ENCODE measurements around the gene OSBPL2. TPM values are rescaled to one million over a fixed set of nuclear protein-coding genes. Genes with fewer than 3 reads are reported as not detected.

Gene OSBPL2
- total RNA-seq, 4 donors from 2014 or later = 52.8 to 86.7 (median 64.2) TPM

DNA sequence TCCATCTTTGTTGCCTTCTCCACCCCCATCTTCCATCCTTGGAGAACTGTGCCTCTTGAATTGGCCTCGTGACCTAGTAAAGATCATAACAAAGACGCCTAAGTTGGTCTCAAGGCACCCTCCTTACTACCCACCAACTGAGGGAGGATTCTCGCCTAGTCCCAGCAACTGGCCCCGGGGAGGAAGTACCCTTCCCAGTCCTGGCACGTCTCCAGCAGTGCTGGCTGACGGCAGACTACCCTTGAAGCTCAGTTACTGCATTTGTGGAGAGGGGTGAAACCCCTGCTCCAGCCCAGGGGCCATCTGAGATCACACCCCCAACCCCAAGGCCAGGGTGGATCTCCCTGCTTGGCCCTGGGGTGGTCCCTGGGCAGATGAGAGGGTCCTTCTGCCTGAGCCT is 2.1 kb upstream of the OSBPL2 start:
- H3K4me3 ChIP-seq = no peak overlapping the region
- no peaks in the 10 kb centered on the region for H3K9me3 ChIP-seq
- peaks cover 0 to 25% (median 14%) of the 10 kb centered on the region in 4 donors for H3K4me1 ChIP-seq
- no peaks in the 10 kb centered on the region for H3K27me3 ChIP-seq
- TF ChIP-seq, protein P1, sequence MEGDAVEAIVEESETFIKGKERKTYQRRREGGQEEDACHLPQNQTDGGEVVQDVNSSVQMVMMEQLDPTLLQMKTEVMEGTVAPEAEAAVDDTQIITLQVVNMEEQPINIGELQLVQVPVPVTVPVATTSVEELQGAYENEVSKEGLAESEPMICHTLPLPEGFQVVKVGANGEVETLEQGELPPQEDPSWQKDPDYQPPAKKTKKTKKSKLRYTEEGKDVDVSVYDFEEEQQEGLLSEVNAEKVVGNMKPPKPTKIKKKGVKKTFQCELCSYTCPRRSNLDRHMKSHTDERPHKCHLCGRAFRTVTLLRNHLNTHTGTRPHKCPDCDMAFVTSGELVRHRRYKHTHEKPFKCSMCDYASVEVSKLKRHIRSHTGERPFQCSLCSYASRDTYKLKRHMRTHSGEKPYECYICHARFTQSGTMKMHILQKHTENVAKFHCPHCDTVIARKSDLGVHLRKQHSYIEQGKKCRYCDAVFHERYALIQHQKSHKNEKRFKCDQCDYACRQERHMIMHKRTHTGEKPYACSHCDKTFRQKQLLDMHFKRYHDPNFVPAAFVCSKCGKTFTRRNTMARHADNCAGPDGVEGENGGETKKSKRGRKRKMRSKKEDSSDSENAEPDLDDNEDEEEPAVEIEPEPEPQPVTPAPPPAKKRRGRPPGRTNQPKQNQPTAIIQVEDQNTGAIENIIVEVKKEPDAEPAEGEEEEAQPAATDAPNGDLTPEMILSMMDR (IDR thresholded peaks at IDR 0.05) = no peak
- TF ChIP-seq POLR2A (IDR thresholded peaks at IDR 0.05) = no peak
- H3K36me3 ChIP-seq = no peaks in the 10 kb centered on the region
- no peak overlapping the region for H3K27ac ChIP-seq
- DNase-seq = no peak

DNA sequence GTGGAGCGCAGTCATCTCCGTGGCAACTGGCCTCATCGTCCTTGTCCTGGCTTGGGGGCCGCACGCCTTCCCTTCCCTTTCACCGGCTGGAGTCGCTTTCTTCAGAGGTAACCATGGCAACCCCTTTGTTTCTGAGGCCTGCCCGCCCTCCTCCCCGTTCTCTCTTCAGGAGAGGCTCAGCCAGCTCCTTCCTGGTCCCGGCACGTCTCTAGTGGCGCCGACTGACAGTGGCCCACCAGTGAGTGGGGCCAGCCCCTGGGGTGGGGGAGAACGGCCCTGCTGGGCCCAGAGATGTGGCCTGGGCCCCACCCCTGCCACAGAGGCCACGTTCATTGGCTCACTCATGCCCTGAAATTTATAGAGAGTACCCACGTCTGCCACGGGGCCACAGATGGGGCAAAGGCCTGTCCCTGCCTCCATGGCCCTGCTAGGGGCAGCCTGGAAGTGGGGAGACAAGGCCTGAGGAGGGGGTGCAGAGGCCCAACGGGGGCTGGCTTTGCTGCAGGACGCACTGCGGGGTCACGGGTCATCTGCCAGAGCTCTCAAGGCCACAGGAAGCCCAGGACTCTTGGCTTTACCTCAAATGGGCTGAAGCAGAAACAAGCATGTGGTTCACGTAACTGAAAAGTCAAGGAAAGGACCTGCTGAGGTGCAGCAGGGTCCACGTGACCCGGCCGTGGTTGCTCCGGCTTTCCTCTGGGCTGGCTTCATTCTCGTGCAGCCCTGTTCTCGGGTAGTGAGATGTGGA is 1.4 kb upstream of the OSBPL2 start:
- Histone ChIP-seq H3K4me3 (no peak overlapping the region), H3K27me3 (no peaks in the 10 kb centered on the region), H3K36me3 (no peaks in the 10 kb centered on the region), H3K4me1 (peaks cover 0 to 31% (median 14%) of the 10 kb centered on the region in 4 donors), H3K9me3 (no peaks in the 10 kb centered on the region), H3K27ac (peak overlapping the region in 1 of 4 donors; percentile 71)
- DNase-seq = no peak
- TF ChIP-seq, protein P1 (IDR thresholded peaks at IDR 0.05) = no peak

DNA sequence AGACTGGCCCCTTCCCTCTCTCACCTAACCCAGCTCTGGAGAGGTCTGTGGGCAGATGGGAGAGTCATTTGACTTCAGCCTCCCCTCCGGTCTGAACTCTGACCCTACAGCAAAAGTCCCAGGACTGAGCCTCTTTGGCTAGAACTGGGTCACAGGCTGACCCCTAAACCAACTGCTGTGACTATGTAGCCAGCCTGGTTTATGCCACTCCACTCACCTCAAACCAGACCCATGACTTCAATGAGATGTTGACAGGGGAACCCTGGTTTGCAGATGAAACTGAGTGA is 864 bp upstream of the OSBPL2 start:
- Histone ChIP-seq H3K36me3 (no peaks in the 10 kb centered on the region), H3K27ac (peak overlapping the region; percentile 35 to 71 (median 52)), H3K4me1 (peaks cover 0 to 35% (median 14%) of the 10 kb centered on the region in 4 donors), H3K4me3 (peak overlapping the region in 1 of 4 donors; percentile 44), H3K27me3 (no peaks in the 10 kb centered on the region), H3K9me3 (no peaks in the 10 kb centered on the region)
- TF ChIP-seq POLR2A (IDR thresholded peaks at IDR 0.05) = no peak
- TF ChIP-seq, protein P1 (IDR thresholded peaks at IDR 0.05) = no peak
- no peak for DNase-seq

DNA sequence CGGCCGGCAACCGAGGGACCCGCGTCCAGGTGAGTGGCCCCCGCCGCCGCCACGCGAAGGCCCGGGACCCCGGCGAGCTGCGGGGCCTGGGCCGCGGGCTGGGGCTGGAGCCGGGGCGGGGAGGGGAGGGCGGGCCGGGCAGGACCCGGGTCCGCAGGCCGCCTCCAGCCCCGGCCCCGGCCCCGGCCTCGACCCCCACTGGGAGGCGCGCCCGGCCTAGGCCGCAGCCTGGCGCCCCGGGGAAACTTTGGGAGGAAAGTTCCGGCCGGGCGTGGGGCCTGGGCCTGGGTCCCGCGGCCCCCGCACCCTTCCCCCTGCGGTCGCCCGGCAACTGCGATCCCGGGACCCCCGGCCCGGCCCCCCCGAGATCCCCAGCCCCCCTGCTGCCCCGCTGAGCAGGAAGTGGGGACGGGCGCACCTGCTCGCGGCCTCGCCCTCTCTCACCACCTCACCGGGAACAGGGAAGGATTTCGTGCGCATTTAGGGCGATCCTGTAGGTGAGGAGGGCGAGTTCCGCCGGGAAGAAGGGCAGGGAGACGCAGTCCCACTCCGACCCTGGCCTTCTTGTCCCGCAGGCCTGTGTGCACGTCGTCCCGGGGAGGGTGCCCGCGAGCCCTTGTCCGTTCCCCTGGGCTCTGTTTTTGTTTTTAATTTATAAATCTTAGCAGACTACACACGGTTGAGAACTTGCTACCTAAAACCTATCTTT is 402 bp downstream of the OSBPL2 start:
- Histone ChIP-seq H3K4me3 (peak overlapping the region; percentile 82 to 98 (median 94)), H3K4me1 (peaks cover 0 to 41% (median 14%) of the 10 kb centered on the region in 4 donors), H3K27me3 (no peaks in the 10 kb centered on the region), H3K27ac (peak overlapping the region; percentile 82 to 94 (median 92)), H3K36me3 (no peaks in the 10 kb centered on the region), H3K9me3 (no peaks in the 10 kb centered on the region)
- TF ChIP-seq, protein P1 (IDR thresholded peaks at IDR 0.05) = no peak
- no peak for TF ChIP-seq POLR2A (IDR thresholded peaks at IDR 0.05)
- peak; percentile 34 to 70 (median 57) for DNase-seq

DNA sequence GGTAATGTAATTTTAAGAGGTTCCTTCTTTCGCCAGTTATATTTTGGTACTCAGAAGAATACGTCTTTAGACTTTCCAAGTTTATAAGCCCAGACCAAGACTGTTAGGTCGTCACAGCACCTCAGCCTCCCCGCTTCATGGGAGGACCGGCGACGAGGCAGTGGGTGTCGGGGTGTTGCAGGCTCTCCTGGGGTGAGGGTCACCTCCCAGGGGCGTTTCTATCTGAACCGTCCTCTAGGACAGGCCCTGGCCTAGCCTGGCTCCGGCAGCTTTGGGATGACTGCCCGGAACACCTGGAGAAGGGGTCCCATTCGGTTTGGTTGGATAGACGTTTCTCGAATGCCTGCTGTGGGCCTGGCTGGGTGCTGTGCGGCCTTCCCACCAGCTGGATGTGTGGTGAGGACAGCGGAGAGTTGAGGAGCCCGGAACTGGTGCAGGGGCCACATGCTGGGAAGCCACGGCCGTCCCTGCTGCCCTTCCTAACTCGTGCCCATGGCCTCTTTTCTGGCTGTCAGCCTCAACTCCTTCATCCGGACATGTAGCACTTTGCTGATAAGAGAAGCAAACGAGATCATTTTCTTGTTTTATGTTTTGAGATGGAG is 1.1 kb downstream of the OSBPL2 start:
- TF ChIP-seq, protein P1 (IDR thresholded peaks at IDR 0.05) = no peak
- TF ChIP-seq POLR2A (IDR thresholded peaks at IDR 0.05) = no peak
- Histone ChIP-seq H3K9me3 (no peaks in the 10 kb centered on the region), H3K36me3 (no peaks in the 10 kb centered on the region), H3K27me3 (no peaks in the 10 kb centered on the region), H3K27ac (peak overlapping the region; percentile 82 to 94 (median 92)), H3K4me3 (peak overlapping the region; percentile 82 to 98 (median 94)), H3K4me1 (peaks cover 0 to 47% (median 14%) of the 10 kb centered on the region in 4 donors)
- peak in 1 of 3 donors; percentile 64 for DNase-seq
